SJSA1 (cell line): ENCODE results near the gene LRRC14B. TPM values are rescaled to one million over a fixed set of nuclear protein-coding genes. Genes with fewer than 3 reads are reported as not detected.
"Not testable (repeated sequence)": the region's sequence is repeated elsewhere in the genome, so short reads cannot be mapped to it uniquely, and the experiment has no call there.

ENCODE experiments used
- DNase-seq, 2 experiments: peaks; one replicate each; pipeline ENCODE4 v3.0.0-alpha.2; 2015 to 2020; ENCODE audit warnings: low spot score in 2 of 2, low read depth in 1 of 2
- H3K27ac ChIP-seq: fragments of 250-450 bp; sonication (Bioruptor Pico); 2 replicates; pipeline ENCODE4 v1.5.1; 2020; ENCODE audit warnings: mild to moderate bottlenecking, moderate library complexity
- H3K27me3 ChIP-seq: fragments of 250-450 bp; sonication (Bioruptor Pico); replicated peaks from 2 replicates; pipeline ENCODE4 v1.5.1; 2020; ENCODE audit warnings: mild to moderate bottlenecking, moderate library complexity
- H3K36me3 ChIP-seq: fragments of 250-450 bp; sonication (Bioruptor Pico); 2 replicates; pipeline ENCODE4 v1.5.1; 2020; ENCODE audit warnings: mild to moderate bottlenecking
- H3K4me1 ChIP-seq: fragments of 250-450 bp; sonication (Bioruptor Pico); replicated peaks from 2 replicates; pipeline ENCODE4 v1.6.1; 2021; ENCODE audit warnings: mild to moderate bottlenecking
- H3K4me3 ChIP-seq: fragments of 250-450 bp; sonication (Bioruptor Pico); 2 replicates; pipeline ENCODE4 v1.5.1; 2020; ENCODE audit warnings: mild to moderate bottlenecking
- H3K9me3 ChIP-seq: fragments of 250-450 bp; sonication (Bioruptor Pico); replicated peaks from 2 replicates; pipeline ENCODE4 v1.5.1; 2020; ENCODE audit warnings: mild to moderate bottlenecking
- total RNA-seq: library from RNA; depleted of rRNA; stranded (reverse); fragments of >200 nt; shearing (Covaris generic); gene quantifications from 2 replicates; pipeline ENCODE4 v1.2.3, GENCODE V29; 2014

Gene LRRC14B
- total RNA-seq, 1 experiment from 2014 or later: not detected

DNA sequence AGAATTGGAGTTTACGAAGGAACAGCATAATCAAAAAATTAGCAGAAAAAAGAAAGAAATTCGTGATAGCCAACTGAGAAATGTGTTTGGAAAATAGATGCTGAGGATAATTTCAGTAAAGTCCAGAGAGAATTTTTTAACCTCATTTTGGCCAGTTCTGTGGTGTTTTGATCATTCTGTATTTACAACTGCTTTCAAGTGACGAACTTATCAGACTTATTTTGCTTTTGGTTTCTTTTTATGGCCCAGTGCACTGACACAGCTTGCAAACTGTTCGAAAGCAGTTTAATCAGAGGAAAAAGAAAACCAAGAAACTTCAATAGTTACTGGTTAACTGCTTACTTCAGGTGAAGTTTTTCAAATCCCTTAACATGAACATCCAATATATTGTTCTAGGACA lies 28.7 kb downstream of the LRRC14B start:
- Histone ChIP-seq H3K27ac (no peak overlapping the region), H3K9me3 (no peaks in the 10 kb centered on the region), H3K36me3 (peaks cover 23% of the 10 kb centered on the region), H3K27me3 (no peaks in the 10 kb centered on the region), H3K4me1 (peaks cover 11% of the 10 kb centered on the region), H3K4me3 (no peak overlapping the region)
- no peak for DNase-seq

DNA sequence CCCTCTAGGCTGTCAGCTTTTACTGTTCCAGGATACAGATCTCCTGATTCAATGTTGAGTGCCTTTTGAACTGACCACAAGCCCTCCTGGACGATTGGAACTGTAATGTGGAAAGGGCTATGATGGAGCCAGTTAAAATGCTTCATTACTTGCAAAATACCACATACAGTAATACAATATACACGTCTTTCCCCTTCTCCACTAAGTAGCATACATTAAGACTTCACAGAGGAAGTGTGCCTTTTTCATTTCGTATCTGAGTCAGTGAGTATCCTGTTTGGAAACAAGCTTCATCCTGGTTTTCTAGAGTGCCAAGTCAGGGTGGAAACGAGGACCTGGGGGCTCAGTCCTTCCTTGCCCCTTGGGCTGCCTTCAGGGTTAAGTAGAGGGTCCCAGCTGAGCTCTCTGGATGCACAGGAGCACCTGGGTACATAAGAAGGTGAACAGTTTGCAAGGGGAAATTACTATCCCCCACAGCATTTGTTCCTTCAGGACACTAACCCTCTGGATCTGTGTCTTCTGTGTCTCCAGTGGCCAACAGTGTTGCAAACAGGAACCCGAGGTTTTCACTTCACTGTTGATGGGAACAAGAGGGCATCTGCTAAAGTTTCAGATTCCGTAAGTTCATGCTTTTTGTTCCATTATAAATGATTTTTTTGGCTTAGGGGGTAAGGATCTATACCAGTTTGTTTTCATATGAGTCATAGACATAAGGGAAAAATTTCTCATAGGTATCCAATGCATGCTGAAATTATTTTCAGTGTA lies 31.8 kb downstream of the LRRC14B start:
- not testable (repeated sequence) for H3K9me3 ChIP-seq, H3K27ac ChIP-seq, DNase-seq, H3K4me3 ChIP-seq, H3K27me3 ChIP-seq
- H3K36me3 ChIP-seq: peaks cover 35% of the 10 kb centered on the region
- H3K4me1 ChIP-seq: peaks cover 11% of the 10 kb centered on the region

DNA sequence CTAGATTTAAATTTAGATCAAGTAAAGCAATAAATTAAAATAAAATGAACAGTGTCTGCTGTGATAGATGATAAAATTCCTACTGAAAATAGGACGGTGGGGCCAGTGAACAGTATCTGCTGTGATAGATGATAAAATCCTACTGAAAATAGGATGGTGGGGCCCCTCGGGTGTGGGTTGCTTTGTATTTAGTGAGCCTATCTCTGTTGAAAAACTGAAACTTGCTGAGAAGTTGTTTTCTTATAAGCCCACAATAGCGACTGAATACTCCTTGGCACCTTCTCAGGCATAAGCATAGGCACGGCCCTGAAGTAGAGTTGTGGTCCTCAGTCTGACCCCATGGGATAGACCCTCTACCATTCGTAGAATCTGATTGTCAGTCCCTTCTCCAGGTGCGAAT lies 32.5 kb downstream of the LRRC14B start:
- no peak overlapping the region for H3K27ac ChIP-seq

DNA sequence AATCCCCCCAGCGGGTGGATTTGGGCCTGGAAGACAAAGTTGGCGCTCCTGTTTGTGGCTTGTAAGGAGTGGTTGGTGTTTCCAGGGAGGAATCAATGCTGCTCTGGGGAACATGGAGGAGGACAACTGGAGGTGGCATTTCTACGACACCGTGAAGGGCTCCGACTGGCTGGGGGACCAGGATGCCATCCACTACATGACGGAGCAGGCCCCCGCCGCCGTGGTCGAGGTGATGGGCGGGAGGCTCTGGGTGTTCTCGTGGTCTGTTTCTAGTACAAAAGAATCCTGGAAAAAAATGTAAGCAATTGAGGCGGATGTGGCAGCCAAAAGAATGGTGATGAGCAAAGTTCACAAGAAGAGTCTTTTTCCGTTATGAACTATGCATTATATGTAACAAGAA lies 34.0 kb downstream of the LRRC14B start:
- H3K9me3 ChIP-seq: no peaks in the 10 kb centered on the region
- H3K27me3 ChIP-seq: no peaks in the 10 kb centered on the region
- no peaks in the 10 kb centered on the region for H3K4me1 ChIP-seq
- H3K27ac ChIP-seq: no peak overlapping the region
- no peak for DNase-seq
- H3K36me3 ChIP-seq: peaks cover 34% of the 10 kb centered on the region
- no peak overlapping the region for H3K4me3 ChIP-seq

More for the DNA sequence above, 32.5 kb downstream of the LRRC14B start:
- H3K4me3 ChIP-seq: no peak overlapping the region
- DNase-seq: no peak
- H3K4me1 ChIP-seq: peaks cover 11% of the 10 kb centered on the region
- H3K9me3 ChIP-seq: no peaks in the 10 kb centered on the region
- no peaks in the 10 kb centered on the region for H3K27me3 ChIP-seq
- H3K36me3 ChIP-seq: peaks cover 34% of the 10 kb centered on the region

DNA sequence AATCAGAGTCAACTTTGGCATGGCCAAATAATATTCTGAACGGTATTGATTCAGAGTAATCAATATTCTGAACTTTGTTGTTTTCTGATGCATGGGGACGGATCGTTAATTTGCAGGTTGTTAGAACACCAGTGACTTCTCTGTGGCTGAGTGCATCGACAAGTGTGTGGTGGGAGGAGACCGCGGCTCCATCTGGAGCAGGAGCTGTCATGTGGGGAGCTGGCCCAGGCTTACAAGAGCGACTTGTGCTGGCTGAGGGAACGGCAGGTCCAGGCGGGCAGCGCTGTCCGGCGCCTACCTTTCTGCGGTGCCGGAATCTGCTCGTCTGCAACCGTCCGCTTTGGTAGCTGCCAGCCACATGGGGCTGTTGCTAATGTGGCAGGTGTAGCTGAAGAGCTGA lies 36.1 kb downstream of the LRRC14B start:
- DNase-seq, H3K27me3 ChIP-seq, H3K27ac ChIP-seq, H3K9me3 ChIP-seq, H3K4me1 ChIP-seq, H3K4me3 ChIP-seq: not testable (repeated sequence)
- H3K36me3 ChIP-seq: peaks cover 35% of the 10 kb centered on the region

DNA sequence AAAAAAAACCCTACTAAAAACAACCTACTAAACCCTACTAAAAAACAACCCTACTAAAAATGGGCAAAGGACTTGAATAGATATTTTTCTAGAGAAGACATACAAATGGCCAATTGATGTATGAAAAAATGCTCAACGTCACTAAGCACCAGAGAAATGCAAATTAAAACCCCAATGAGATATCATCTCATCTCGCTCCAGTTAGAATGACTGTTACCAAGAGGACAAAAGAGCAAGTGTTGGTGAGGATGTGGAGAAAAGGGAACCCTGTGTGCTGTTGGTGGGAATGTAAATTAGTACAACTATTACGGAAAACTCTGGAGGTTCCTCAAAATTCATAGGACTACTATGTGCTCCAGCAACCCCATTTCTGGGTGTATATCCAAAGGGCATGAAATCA lies 37.6 kb downstream of the LRRC14B start:
- H3K9me3 ChIP-seq: no peaks in the 10 kb centered on the region
- no peak overlapping the region for H3K4me3 ChIP-seq
- no peaks in the 10 kb centered on the region for H3K27me3 ChIP-seq
- no peak overlapping the region for H3K27ac ChIP-seq
- H3K4me1 ChIP-seq: no peaks in the 10 kb centered on the region
- DNase-seq: no peak
- peaks cover 39% of the 10 kb centered on the region for H3K36me3 ChIP-seq

DNA sequence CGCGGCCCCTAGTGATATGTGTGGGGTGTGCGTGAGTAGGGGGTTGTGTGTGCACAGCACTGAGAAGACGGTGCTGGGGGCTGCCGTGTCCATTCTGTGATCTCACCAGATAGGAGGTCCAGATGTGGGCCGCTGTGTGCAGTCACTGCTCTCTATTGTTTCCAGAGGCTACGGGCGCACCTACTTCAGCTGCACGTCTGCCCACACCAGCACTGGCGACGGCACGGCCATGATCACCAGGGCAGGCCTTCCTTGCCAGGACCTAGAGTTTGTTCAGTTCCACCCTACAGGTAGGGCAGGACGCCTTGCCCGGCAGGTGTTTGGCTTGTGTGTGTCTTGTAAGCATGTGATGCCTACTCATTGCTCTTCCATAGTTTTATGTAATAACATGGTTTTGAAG lies 39.4 kb downstream of the LRRC14B start:
- DNase-seq: no peak
- Histone ChIP-seq H3K27ac (no peak overlapping the region), H3K9me3 (no peaks in the 10 kb centered on the region), H3K4me1 (no peaks in the 10 kb centered on the region), H3K36me3 (peaks cover 37% of the 10 kb centered on the region), H3K27me3 (no peaks in the 10 kb centered on the region), H3K4me3 (no peak overlapping the region)

DNA sequence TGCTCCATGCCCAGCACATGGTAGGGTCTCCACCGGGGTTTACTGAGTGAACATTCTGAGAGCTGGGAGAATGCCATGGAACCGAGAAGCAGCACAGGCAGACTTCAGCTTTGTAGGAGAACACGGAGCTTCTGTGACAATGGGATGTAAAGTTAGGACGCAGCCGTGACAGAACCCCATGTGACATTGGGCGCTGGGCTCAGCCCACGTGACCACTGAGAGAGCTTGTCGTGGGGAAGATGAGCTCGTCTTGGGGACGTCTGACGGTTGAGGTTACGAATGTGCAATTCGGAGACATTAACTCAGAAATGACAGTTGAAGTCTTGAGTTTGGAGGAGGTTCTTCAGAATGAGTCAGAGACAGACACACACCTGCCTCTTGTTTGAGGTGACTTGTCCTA lies 40.4 kb downstream of the LRRC14B start:
- H3K27me3 ChIP-seq: no peaks in the 10 kb centered on the region
- no peaks in the 10 kb centered on the region for H3K4me1 ChIP-seq
- no peak for DNase-seq
- no peak overlapping the region for H3K4me3 ChIP-seq
- H3K36me3 ChIP-seq: peaks cover 29% of the 10 kb centered on the region
- no peaks in the 10 kb centered on the region for H3K9me3 ChIP-seq
- no peak overlapping the region for H3K27ac ChIP-seq

DNA sequence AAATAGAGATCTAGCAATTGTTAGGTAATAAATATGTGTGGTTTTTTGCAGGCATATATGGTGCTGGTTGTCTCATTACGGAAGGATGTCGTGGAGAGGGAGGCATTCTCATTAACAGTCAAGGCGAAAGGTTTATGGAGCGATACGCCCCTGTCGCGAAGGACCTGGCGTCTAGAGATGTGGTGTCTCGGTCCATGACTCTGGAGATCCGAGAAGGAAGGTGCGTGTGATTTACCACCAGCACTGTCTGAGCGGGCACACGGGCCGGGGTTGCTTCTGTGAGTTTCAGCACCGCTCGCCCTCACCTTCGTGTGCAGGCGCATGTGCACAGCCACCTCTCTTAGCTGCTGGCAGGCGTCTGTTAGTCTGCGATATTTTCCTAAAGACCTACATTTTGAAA lies 42.1 kb downstream of the LRRC14B start:
- H3K9me3 ChIP-seq, H3K27me3 ChIP-seq, H3K27ac ChIP-seq, H3K4me3 ChIP-seq, H3K4me1 ChIP-seq, DNase-seq: not testable (repeated sequence)
- H3K36me3 ChIP-seq: peaks cover 29% of the 10 kb centered on the region

DNA sequence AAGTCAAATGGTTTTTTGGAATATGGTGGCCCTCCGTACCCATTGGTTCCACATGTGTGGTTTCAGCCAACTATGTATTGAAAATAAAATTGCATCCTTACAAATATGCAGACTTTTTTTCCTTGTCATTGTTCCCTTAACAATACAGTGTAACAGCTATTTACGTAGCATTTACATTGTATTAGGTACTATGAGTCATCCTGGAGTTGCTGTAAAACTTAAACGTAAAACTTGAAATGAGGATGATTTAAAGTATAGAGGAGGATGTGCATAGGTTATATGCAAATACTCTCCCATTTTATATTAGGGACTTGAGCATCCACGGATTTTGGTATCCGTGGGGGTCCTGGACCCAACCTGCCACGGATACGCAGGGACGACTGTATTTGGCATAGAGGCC lies 43.2 kb downstream of the LRRC14B start:
- Histone ChIP-seq H3K4me3 (no peak overlapping the region), H3K27me3 (no peaks in the 10 kb centered on the region), H3K36me3 (peaks cover 24% of the 10 kb centered on the region), H3K9me3 (no peaks in the 10 kb centered on the region), H3K27ac (no peak overlapping the region), H3K4me1 (no peaks in the 10 kb centered on the region)
- DNase-seq: no peak

DNA sequence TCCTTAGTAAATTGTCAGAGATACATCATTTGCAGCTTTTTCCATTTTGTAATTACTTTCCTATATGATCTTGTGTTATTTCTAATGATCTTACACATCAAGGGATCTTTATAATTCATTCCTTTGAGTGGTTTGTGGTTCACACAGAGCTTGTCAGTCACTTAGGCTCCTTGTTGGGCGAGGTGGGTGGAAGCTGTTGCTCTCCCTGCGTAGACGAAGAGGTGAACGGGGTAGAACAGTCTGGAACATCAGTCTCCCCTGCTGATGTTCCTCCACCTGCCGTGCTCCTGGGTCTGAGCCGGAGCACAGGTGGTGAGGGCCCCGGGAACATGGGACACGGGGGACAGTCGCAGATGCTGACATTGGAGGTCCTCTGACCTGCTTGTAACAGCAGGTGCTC lies 44.2 kb downstream of the LRRC14B start:
- H3K4me1 ChIP-seq, H3K27me3 ChIP-seq, DNase-seq, H3K4me3 ChIP-seq, H3K27ac ChIP-seq, H3K9me3 ChIP-seq: not testable (repeated sequence)
- H3K36me3 ChIP-seq: peaks cover 24% of the 10 kb centered on the region

DNA sequence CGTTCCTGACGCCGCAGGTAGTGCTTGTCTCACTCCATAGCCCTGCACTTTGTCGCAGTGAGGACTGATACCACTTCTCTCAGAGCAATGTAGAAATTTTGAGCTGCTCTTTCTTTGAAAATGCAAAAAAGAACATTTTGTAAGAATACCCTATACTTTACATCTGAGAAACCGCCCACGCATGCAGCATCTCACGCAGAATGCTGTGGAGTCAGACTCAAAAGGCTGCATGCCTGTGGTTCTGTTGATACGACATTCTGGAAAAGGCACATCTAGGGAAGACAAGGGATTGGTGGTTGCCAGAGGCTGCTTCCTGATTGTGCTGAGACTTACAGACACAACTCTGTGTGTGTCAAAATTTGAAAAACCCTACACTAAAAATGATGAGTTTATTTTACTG lies 46.6 kb downstream of the LRRC14B start:
- H3K27ac ChIP-seq, H3K4me3 ChIP-seq, H3K27me3 ChIP-seq, H3K4me1 ChIP-seq, H3K9me3 ChIP-seq, DNase-seq: not testable (repeated sequence)
- H3K36me3 ChIP-seq: peaks cover 44% of the 10 kb centered on the region

DNA sequence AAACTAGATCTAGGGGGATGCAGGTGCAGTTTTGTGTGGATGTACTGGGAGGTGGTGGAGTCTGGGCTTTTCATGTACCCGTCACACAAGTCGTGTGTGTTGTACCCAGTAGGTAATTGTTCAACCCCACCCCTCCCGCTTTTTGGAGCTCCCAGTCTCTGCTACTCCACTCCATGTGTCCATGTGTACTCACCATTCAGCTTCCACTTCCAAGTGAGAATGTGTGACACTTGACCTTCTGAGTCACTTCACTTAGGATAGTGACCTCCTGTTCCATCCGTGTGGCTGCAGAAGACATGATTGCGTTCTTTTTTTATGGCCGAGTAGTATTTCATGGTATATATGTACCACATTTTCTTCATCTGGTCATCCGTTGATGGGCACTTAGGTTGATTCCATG lies 49.3 kb downstream of the LRRC14B start:
- not testable (repeated sequence) for H3K9me3 ChIP-seq, DNase-seq, H3K4me1 ChIP-seq, H3K27ac ChIP-seq, H3K27me3 ChIP-seq, H3K4me3 ChIP-seq
- peaks cover 38% of the 10 kb centered on the region for H3K36me3 ChIP-seq

DNA sequence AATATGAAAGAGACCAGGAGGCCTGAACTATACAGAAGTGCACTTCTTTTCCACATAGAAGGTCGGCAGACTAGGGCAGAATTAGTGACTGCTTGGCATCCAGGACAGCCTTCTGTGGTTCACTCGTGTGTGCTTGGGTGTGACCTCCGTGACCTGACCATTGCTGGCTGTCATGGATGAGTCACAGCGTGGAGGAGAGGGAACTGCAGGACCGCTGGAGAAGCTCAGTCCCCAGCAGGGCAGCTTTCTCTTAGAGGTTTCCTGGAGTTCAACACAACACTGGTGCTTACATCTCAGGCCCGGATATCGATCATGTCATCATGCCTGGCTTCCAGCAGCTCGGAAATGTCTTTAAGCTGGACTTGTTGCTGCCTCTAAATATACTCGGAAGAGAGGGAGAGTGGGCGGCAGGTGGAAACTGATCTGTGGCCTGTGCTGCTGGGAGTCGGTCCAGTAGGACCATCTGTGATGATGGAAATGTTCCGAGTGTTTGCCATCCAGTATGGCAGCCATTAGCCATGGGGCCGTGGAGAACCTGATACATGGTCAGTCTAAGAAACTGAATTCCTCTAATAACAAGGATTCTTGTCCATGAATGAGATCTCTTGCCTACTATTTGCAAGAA lies 49.9 kb downstream of the LRRC14B start:
- H3K4me1 ChIP-seq, H3K27me3 ChIP-seq, H3K9me3 ChIP-seq, H3K27ac ChIP-seq, H3K4me3 ChIP-seq, DNase-seq: not testable (repeated sequence)
- peaks cover 38% of the 10 kb centered on the region for H3K36me3 ChIP-seq
